HG02852 (cell line): ENCODE data around the gene ATP11A.

Experiments used
- ATAC-seq: cut with Tn5 transposase; IDR thresholded peaks from one replicate; pipeline ENCODE4 v1.9.1; 2021; ENCODE audit warnings: mild to moderate bottlenecking, moderate library complexity; ENCODE audit not compliant: unreplicated experiment

The ATP11A gene

GRCh38 chr13:112690283-112690929, 568 bp downstream of the ATP11A start:
- peak; percentile 25 for ATAC-seq

- no peak for ATAC-seq
These were observed 2.3 kb downstream of the ATP11A start for GRCh38 chr13:112692104-112692503.

GRCh38 chr13:112692586-112692985, 2.7 kb downstream of the ATP11A start:
- ATAC-seq, result no peak

- ATAC-seq, result no peak
These were observed 4.1 kb downstream of the ATP11A start for GRCh38 chr13:112693831-112694497.

GRCh38 chr13:112695121-112695520, 5.3 kb downstream of the ATP11A start:
- no peak for ATAC-seq

- no peak for ATAC-seq
These were observed 6.4 kb downstream of the ATP11A start for GRCh38 chr13:112696001-112696868.

GRCh38 chr13:112696869-112697465, 7.1 kb downstream of the ATP11A start:
- ATAC-seq, result no peak

GRCh38 chr13:112697756-112698655, 8.2 kb downstream of the ATP11A start:
- ATAC-seq, result no peak

GRCh38 chr13:112699322-112699918, 9.6 kb downstream of the ATP11A start:
- no peak for ATAC-seq

- no peak for ATAC-seq
These were observed 10.6 kb downstream of the ATP11A start for GRCh38 chr13:112700291-112701060.

GRCh38 chr13:112702341-112702985, 12.6 kb downstream of the ATP11A start:
- ATAC-seq, result no peak

- no peak for ATAC-seq
These were observed 13.1 kb downstream of the ATP11A start for GRCh38 chr13:112702986-112703379.

GRCh38 chr13:112703449-112704284, 13.8 kb downstream of the ATP11A start:
- ATAC-seq, result no peak

- ATAC-seq, result no peak
These were observed 14.7 kb downstream of the ATP11A start for GRCh38 chr13:112704308-112705145.

- no peak for ATAC-seq
These were observed 15.4 kb downstream of the ATP11A start for GRCh38 chr13:112705286-112705685.

GRCh38 chr13:112706171-112706570, 16.3 kb downstream of the ATP11A start:
- ATAC-seq, result no peak
